ENCODE measurements around the gene CHRDL1.
"Not testable (repeated sequence)": the region's sequence is repeated elsewhere in the genome, so short reads cannot be mapped to it uniquely, and the experiment has no call there.

CHRDL1 gene, protein sequence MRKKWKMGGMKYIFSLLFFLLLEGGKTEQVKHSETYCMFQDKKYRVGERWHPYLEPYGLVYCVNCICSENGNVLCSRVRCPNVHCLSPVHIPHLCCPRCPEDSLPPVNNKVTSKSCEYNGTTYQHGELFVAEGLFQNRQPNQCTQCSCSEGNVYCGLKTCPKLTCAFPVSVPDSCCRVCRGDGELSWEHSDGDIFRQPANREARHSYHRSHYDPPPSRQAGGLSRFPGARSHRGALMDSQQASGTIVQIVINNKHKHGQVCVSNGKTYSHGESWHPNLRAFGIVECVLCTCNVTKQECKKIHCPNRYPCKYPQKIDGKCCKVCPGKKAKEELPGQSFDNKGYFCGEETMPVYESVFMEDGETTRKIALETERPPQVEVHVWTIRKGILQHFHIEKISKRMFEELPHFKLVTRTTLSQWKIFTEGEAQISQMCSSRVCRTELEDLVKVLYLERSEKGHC

DNA sequence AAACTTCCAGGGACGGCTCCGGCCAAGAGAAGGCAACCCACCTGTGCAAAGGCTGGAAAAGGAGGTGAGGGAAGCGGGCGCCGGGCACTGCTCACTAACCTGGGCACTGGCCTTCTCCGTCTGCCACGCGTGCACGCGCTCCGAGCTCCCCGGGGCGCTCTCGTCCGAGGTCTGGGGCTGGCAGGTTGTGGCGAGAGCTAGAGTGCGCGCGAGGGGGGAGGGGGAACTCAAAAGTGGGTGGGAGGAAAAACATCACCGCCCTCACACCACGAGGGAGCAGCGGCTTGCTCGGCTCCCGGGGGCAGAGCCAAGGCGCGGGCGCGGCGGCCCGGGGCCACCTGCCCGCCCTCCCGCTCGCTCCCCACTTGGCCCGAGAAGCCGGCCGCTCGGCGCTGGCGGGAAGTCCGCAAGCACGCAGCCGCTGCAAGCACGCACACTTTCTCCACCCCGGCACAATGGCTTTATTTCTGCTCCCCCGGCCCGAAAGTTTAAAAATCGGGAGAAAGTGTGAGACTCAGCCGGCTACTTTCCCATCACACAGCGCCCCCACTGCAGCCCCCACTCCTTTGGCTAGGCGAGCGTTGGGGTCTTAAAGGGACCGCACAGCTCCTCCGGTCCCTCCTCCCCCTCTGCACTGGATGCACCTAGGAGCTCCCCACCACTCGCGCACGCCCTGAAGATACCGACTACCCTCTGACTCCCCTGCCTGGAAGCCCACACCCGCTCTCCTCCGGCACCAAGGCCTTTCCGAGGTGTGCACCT, at the start of gene CHRDL1:
CHRDL1 (minus strand) TSS at position 173 of the 762 bp plus-strand sequence. CDS start 3,636 bp downstream, outside the sequence.
- no peak for DNase-seq

DNA sequence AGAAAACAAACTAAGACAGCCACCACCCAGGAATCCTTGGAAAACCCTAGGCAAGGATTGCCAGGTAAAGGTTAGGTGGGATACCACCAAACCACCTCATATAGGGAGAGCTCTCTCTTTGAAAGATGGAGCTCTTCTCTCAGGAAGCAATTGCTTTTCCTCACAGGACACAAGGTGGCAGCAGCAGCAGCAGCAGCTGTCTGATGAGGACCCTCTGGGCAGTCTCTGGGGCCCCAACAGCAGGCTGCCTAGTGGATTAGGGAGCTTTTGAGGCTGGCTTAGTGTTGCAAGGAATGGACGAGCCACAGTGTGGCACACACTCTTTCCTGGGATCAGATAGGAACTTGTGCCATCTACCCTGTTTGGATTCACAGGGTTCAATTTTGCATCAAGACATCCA, 41.4 kb upstream of the CHRDL1 start:
- no peak for DNase-seq

DNA sequence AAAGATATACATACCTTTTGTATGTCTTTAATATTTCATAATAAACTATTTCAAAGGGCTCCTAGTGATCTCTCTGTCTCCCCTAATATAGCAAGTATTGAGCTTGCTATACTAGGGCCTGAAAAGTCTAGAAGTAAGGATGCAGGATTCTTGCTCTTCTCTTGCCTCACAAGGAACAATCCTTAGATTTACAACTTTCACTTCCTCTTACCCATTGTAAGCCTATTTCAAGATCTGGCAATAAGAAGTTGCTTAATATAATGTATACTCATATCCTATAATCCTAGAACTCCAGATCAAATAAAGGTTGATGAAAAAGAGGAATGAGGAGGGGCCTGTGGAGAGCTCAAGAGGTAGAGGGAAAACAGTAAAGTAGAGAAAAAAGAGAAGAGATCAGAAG, 40.8 kb upstream of the CHRDL1 start:
- DNase-seq: no peak

DNA sequence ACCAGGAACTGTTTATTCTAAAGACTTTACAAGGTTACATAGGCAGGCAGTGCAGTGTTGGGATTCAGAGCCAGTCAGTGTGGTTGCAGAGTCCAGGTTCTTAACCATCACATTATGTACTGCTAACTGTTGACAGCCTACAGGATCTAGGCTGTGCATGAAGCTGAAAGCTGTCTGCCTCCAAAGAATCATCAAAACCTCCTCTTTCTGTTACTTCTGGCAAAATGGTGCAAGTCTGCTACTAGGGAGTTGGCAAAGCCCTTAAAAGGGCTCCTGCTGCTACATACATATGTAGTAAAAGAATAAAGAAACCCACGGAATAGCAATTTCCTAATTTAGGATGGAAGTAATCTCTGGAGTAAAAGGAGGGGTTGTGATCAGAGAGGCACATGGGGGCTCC, 40.4 kb upstream of the CHRDL1 start:
- DNase-seq: no peak

DNA sequence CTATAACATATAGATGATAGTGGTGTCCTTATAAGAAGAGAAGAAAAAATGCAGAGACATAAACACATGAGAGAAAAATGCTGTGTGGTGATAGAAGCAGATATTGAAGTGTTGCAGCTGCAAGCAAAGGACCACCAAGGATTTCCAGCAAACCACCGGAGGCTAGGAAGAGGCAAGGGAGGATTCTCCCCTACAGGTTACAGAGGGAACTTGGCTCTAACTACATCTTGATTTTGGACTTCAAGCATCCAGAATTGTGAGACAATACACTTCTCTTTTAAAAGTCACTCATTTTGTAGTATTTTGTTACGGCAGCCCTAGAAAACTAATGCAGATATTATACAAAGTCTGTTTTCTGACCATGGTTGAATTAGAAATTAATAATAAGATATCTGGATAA, 30.4 kb upstream of the CHRDL1 start:
- DNase-seq: no peak

DNA sequence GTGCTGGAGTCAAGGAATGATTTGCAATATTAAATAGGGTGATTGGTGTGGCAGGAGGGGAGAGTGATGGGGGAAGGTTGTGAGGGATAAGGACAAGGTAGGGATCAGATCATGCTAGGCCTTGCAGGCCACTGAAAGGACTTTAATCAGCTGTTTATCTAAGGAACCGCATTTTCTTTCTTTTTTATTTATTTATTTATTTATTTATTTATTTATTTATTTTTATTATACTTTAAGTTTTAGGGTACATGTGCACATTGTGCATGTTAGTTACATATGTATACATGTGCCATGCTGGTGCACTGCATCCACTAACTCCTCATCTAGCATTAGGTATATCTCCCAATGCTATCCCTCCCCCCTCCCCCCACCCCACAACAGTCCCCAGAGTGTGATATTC, 20.9 kb upstream of the CHRDL1 start:
- not testable (repeated sequence) for DNase-seq

DNA sequence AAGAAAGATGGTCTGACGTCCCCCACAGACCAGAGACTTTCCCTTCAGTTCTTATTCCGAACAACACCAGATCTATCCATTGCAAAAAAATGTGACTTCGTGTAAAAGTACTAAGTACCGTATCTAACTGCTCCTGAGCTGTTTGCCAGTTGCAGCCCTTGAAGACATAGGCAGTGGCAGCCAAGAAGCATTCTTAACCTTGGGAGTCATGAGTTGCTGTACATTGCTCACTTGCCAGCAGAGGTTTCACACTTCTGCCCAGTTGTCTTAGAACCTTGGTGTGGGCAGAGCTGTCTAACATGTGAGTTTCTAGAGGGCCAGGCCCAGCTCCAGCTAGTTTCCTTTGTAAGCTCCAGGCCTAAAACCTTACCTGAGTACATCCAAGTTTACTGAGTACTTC, 10.5 kb upstream of the CHRDL1 start:
- DNase-seq: no peak

DNA sequence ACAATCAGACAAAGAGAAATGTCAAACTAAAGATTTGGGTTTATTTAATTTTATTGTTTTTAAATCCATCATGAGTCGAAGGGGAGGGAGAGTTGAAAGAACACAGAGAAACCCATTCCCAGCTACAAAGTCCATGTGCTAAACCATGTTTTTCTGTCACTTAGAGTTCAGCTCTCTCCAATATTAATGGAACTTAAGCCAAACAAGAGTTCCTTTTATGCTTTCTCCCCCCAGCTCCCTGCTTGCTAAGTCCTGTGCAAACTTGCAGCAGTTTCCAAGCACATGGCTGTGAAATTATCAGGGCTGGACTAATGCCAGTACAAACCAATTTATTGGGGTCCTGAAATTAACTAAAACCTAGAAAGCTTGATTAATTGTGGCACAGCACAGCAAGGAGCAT, 9.7 kb upstream of the CHRDL1 start:
- no peak for DNase-seq

DNA sequence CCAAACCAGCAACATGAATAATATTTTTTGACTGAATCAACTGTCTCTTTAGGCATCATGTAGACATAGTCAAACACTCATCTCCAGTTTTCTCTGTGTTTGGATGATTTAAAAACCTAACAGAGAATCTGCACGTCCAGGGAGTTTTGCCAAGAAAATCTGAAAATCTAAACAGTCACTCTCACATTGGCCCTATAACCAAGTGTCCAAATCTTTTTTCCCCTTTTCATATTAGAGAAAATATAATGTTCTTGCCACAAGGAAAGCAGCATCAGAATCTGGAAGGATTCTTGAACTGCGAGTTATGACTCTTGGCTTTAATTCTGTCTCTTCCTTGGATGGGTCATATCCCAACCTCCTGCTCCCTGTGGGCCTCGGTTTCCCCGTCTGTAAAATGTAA, 8.8 kb upstream of the CHRDL1 start:
- DNase-seq: no peak

DNA sequence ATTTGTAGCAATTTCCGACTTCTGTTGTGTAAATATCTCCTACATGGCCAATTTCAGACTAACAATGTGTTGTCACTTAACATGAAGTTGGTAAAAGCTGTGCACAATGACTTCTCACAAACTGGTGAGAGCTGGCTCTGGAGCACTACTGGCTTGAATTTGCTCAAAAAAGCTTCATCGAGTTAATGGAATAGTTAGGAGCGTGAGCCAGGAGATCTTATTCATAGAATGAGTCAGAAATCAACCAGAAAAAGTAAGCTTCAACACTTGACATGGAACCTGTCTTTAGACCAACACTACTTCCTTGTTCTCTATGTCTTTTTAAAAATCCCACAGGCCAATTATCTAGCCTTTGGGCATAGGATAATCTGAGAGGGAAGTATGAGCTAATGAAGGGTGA, 7.9 kb upstream of the CHRDL1 start:
- no peak for DNase-seq

DNA sequence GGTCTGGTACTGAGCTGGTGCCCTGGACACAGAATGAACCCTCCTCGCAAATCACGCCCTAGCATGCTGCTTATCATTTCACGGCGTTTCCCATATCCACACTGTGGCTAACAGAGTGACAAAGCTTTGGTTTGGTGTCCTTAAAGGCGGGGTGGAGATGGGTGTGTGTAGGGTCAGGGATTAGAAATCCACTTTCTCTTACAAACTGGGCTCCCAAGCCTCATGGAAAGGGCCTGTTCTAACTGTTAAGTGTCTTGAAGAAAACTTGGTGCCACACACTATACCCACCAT, 735 bp upstream of the CHRDL1 start:
- DNase-seq: no peak

DNA sequence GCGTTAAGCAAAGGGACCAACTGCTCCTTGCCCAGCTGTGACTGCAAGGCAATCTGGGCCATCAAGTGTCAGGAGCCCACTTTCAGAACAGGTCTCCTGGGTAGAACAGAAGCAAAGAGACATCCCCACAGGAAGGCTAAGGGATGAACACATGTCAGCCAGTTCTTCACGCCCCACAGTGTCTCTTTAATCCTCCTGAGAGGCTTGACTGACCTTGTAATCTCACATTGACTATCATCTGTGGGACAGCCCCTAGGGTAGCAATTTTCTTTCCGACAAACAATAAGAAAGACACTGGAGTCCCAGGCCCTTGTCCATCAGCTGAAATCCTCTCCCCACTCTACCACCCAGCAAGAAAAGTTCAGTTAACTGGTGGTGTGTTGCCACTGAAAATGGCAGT, 1.0 kb downstream of the CHRDL1 start:
- DNase-seq: no peak

DNA sequence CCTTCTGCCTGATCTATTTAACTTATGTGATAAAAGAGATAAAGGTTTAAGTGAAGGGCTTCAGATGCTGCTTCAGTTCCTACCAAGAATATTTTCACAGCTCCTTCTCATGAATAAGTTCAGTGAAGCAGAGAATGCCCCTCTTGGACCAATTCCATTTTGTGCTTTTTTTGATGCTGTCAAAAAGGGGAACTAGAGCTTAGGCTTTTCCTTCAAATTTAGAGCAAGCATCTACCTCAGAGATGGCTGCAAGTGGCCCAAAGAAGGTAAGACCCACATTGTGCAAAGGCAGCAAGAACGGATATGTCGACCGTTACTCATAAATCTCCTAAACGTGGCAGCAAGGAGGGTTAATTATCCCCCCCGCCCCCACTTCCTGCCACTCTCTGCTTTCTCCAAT, 4.5 kb downstream of the CHRDL1 start:
- DNase-seq: no peak

DNA sequence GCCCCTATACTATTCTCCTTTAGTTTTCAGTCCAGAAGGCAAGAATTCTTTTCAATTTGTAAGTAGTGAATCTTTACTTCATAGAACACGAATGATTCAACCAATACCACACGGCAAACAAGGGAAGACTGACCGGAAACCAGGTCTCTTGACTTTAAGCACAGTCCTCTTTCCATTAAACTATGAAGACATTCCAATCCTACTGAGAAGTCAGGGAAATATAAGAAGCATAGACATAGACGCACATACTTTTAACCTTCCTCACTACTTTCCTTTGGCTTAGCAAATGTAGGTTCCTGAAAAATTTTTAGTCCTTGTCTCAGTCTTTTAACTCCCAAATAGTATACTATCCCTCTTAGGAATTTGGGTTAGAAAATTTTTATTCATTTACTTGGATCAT, 9.1 kb downstream of the CHRDL1 start:
- DNase-seq: no peak

DNA sequence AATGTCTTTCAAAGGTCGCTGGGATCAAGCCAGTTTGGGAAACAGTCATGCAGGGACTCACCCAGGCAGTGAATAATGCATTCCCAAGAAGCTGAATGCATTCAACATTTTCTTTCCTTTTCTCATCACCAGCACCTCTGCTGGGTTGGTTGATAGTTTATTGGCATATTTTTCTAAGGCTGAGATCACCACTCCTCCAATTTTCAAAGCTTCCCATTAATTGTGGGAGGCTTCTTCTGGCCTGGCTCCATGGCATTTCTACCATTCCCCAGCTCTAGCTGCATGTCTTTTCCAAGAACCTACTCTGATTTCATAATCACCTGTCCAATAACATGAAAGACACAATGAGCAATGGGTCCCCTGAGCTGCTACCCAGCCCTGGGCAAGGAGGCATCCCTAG, 35.8 kb downstream of the CHRDL1 start:
- no peak for DNase-seq

DNA sequence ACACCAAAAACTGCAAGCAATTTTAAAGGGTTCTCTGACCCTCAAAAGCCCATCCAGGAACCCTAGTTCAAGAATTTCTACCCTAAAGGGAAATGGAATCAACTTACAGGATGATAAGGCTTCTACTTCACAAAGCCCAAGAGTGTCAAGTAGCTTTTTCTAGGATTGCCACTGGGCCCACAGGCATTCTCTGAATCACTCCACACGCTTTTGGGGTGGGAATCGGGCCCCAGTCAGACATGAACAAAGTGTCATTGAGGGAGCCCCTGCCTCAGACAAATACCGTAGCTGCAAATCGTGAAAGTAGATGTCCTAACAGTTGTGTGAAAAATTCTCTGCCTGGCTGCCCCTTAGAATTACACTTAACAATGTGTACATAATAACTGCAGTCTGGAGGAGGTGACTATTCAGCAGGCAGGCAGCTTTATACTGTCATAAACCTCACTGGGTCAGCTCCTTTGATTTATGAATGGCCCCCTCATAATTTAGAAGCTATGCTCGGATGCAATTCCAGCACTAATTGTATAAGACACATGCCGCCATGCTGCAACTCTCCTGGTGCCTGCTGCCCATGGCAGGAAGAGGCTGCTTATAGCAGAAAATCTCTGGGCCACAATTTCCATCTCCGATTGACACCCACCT, 36.7 kb downstream of the CHRDL1 start:
- DNase-seq: no peak

DNA sequence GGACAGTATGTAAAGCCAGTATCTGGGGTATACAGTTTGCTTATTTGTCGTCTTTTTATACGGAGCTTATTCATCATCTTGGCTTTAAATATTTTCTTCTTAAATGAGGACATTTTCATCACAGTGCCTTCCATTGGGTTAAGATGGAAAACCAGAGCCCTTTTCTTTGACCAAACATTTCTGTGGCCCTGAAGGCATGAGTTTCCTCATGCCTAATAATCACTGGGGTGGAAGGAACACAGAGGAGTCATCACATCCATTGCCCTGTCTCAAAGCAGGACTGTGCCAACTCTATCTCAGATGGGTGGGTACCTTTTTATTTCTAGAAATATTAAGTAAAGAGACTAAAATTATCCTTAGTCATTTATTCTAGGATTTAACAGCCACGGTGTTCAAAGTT, 40.0 kb downstream of the CHRDL1 start:
- no peak for DNase-seq

DNA sequence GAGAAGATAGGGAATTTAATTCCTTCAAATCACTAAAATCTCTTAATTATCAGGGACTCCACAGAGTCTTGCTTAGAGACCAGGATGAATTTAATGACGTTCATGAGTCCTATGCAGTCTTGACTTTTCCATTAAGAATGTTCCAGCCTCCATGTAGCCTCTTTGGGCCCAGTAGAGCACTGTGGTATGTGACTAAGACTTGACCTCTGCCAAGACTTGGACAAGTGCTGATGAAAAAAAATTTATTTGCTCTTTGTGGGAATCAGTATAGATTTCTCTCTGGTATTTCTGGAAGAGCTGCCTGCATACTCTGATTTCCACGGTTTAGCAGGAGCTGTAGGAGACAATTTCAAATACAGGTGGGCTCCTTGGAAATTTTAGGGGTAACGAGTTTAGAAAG, 40.6 kb downstream of the CHRDL1 start:
- DNase-seq: no peak

DNA sequence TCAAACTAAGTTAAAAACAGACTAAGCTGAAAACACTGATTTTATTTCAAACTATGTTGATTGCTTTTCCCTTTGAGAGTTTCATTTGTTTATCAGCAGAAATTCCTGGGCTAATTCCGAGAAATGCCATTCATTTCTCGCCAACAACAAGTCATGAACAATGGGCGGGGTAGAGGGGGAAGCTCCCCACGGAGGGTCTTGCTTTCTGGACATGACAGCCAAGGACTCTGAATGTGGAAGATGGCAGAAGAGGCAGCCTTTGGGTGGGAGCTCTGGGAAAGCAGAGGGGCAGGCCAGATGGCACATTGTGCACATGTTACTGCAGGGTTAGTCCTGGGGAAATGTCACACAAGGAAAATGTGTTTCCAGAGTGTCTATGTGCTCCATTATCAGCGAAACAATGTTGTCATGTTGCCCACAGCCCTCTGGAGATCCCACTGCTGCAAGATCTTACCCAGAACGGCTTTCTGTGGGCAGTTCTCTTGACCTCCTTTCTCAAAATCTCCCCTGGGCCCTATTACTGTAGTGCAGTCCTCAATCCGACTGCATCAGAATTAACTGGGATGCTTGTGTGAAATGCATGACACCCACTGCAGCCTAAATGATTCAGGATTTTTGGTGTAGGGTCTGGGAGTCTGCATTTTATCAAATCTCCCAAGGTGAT, 45.0 kb downstream of the CHRDL1 start:
- DNase-seq: no peak

DNA sequence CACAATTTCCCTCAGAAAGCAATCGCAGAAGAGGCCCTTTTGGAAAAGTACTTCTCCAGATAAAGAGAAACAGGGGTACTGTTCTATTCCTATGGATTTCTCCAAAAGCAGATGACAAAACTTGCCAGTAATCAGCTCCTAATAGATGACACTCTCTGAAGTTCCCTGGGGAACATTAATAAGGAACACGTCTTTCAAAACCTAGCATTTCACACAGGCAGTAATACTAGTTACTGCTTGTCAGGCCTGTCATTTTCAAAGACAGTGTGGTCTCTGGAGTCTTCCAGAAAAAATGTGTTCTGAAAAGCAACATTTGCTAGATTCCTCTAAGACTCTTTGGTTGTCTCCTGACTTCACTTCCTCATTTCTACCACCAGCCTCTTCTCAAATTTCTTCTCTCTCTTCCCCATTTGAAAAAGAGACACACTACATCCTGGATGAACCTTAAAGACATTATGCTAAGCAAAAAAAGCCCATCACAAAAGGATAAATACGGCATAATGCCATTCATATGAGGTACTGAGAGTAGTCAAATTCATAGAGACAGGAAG, 47.3 kb downstream of the CHRDL1 start:
- no peak for DNase-seq

DNA sequence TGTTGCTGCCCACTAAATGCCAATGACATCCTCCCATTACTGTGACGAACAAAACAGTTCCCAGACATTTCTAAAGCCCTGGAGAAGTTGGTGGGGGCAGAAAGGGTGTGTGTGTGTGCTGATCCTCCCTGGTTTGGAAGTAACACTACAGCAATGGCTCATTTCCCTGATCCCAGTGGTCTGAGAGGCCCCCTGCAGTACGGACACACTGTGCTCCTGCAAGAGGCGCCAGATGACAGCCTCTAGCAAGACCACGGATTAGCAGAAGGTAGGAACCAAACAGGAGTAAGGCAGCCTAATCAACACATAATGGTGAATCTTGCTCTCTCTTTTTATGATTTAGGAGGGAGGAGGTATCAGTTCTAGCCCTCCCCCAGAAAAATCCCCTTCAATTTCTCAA, 49.6 kb downstream of the CHRDL1 start:
- DNase-seq: no peak

DNA sequence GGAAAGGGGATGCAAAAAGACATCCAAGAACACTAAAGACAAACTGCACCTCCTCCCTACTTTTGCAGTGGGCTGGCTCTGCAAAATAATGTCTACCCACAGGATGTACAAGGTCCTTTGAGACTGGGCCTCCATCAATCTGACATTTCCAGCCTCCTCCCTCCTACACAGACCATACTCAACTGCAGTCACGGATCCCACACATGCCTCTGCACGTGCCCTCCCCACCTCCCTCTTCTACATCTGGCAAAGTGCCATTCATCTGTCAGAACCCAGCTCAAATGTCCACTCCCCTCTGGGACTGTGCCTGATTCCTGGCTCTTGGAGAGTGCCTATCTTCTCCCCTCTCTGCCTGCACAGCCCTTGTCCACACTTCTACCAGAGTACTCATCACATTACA, 50.3 kb downstream of the CHRDL1 start:
- DNase-seq: no peak

DNA sequence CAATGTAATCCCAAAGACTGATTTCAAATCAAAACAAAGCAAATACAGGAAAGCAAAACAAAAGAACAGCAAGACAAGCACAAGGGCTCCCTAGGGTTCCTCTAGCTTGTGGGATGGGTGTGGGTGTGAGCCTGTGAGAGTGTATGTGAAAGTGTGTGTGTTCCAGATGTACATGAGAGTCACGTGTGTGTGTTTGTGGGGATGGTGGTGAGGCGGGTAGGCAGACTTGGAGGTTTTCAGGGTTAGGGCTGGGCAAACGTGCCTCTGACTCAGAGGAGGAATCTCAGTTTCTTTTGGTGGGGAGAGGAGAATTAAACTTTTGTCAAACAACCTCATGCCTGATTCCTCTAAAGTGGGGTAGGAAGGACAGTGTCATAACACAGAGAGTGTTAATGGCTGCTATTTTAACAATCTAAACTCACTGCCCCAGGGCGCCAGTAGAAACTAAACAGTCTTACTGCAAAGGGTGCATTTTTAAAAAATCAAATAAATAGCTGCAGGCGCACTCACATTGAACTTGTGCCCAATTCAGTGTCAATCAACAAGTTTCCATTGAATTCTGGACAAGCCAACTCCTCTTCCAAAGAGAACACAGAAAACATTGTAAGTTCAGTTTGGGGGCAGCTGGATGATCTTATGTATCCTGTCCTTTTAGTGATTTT, 51.8 kb downstream of the CHRDL1 start:
- no peak for DNase-seq

Data from SHP77 treated with DMSO at 0.1 percent for 48 hours (cell line).